ENCODE data around the gene CEACAM3. TPM values are rescaled to one million over a fixed set of nuclear protein-coding genes. Genes with fewer than 3 reads are reported as not detected.

Gene CEACAM3
- total RNA-seq, 1 donor from 2014 or later, result not detected

DNA sequence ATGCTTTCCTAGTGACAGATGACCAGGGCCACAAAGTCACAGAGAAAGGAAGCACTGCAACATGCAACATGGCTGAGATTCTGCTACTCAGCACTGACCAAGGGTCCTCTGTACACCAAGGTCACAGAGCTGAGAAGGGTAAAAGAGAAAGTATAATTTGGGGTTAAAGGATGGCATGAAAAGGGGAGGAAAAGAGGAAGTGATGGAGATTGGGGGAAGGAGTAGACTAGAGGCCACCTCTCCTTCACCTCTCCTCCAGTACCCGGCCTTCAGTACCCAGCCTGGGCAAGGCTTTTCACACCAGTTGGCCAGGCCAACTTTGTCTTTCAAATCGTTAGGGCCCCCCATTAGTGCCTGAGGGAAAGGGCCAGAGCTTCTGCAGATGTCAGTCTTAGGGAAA, 57.4 kb downstream of the CEACAM3 start:
- no peak overlapping the region for H3K4me3 Mint-ChIP-seq
- H3K9me3 Mint-ChIP-seq, result no peaks in the 10 kb centered on the region
- peaks cover 45% of the 10 kb centered on the region for H3K27me3 Mint-ChIP-seq (ENCODE audit: insufficient read depth)
- no peak overlapping the region for H3K27ac Mint-ChIP-seq
- H3K36me3 Mint-ChIP-seq (ENCODE audit: low read depth), result no peaks in the 10 kb centered on the region
- no peak for DNase-seq (ENCODE audit: low spot score)
- no peaks in the 10 kb centered on the region for H3K4me1 Mint-ChIP-seq (ENCODE audit: low read depth)
- intact Hi-C loops (cut with micrococcal nuclease), result no loop called here

DNA sequence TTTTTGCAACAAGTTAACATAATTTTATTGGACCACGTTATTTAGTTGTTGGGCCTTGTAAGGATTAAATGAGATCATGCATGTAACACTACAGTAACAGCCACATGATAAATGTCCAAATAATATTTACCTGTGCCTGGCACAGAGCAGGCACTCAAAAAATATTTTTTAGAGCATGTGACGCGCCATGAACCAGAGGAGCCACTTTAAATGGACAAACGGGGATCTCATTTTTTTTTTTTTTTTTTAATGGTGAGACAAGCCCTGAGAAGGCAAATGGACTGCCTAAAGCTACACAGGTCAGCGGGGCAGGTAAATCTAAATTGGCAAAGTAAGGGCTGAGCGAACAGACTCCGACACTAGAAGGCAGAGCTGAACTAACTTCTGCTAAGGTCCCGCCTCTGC, 62.8 kb downstream of the CEACAM3 start:
- Mint-ChIP-seq H3K9me3 (no peaks in the 10 kb centered on the region), H3K27ac (peak overlapping the region; percentile 97), H3K27me3 (ENCODE audit: insufficient read depth) (peaks cover 13% of the 10 kb centered on the region), H3K36me3 (ENCODE audit: low read depth) (peaks cover 36% of the 10 kb centered on the region), H3K4me3 (peak overlapping the region; percentile 88), H3K4me1 (ENCODE audit: low read depth) (peaks cover 34% of the 10 kb centered on the region)
- no peak for DNase-seq (ENCODE audit: low spot score)
- intact Hi-C loops (cut with micrococcal nuclease), result loop anchor here (1.0 kb wide), 5 partner anchors 25 to 383 kb away; partner anchors contain the start of genes GSK3A, RABAC1 and ZNF574

DNA sequence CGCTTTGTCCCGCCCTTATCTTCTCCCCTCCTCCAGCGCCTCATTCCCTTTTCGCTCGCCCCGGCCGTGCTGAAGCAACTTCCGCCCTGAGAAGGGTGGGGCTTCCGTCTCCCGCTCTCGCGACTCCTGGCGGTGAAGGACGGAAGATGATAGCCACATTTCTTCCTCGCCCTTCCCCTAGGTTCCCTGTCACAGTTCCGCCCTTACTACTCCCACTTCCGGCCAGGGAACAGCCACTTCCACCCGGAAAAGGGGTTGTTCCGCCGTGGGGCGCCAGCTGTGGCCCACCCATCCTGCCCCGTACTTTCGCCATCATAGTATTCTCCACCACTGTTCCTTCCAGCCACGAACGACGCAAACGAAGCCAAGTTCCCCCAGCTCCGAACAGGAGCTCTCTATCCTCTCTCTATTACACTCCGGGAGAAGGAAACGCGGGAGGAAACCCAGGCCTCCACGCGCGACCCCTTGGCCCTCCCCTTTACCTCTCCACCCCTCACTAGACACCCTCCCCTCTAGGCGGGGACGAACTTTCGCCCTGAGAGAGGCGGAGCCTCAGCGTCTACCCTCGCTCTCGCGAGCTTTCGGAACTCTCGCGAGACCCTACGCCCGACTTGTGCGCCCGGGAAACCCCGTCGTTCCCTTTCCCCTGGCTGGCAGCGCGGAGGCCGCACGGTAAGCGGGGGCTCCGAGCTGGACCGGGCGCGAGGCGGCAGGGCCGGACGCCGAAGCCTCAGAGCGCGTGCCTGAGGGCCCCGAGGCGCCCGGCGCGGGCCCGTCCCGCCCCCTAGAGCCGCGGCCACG, 63.4 kb downstream of the CEACAM3 start, which contains the start of gene RPS19:
Gene RPS19, plus strand, starts transcription at position 638 of the 801 bp plus-strand sequence. CDS start 520 bp downstream, outside the sequence.
- no peaks in the 10 kb centered on the region for H3K9me3 Mint-ChIP-seq
- peaks cover 42% of the 10 kb centered on the region for H3K36me3 Mint-ChIP-seq (ENCODE audit: low read depth)
- H3K4me3 Mint-ChIP-seq, result peak within 1 kb of the TSS; percentile 95

DNA sequence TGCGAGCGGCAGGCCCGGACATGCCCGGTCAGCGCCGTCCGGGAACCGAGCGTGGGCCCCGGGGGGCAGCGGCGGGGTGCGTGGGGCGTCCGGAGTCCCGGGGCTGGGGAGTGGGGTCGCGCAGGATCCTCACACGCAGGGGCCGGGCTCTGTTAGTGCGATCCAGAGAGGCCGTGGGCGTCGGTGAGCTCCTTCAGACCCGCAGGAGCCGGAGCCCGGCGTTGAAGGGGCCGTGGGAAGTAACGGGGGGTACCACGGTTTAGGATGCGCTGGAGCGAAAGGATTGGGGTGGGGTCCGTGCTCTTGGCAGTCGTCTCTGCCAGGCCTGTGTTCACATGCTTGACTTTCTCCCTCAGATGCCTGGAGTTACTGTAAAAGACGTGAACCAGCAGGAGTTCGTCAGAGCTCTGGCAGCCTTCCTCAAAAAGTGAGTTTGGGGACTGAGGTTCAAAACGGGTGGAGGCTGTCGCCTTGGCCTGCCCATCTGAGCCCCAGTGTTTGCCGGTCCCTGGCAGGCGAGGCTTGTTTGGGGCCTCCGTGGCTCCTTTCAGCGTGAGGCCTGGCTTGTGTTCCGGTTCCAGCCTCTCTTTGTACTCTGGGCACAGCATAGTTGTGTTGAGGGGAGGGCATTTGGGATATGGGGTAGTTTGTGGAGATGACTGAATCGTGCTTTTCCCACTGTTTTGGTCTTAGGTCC, 64.2 kb downstream of the CEACAM3 start:
- peaks cover 4% of the 10 kb centered on the region for H3K27me3 Mint-ChIP-seq (ENCODE audit: insufficient read depth)
- H3K4me3 Mint-ChIP-seq, result peak overlapping the region; percentile 95
- no peak for DNase-seq (ENCODE audit: low spot score)
- H3K36me3 Mint-ChIP-seq (ENCODE audit: low read depth), result peaks cover 46% of the 10 kb centered on the region
- peak overlapping the region; percentile 84 for H3K27ac Mint-ChIP-seq
- intact Hi-C loops (cut with micrococcal nuclease), result loop anchor here (1.0 to 2.0 kb wide), 5 partner anchors 11 to 1890 kb away; partner anchors contain the start of genes BCKDHA, EXOSC5 and PSMC4
- peaks cover 39% of the 10 kb centered on the region for H3K4me1 Mint-ChIP-seq (ENCODE audit: low read depth)
- no peaks in the 10 kb centered on the region for H3K9me3 Mint-ChIP-seq

More for the DNA sequence above, 63.4 kb downstream of the CEACAM3 start, which contains the start of gene RPS19:
- peak within 1 kb of the TSS; percentile 97 for H3K27ac Mint-ChIP-seq
- peaks cover 9% of the 10 kb centered on the region for H3K27me3 Mint-ChIP-seq (ENCODE audit: insufficient read depth)
- intact Hi-C loops (cut with micrococcal nuclease), result loop anchor here (1.0 to 2.0 kb wide), 10 partner anchors 11 to 1889 kb away; partner anchors contain the start of genes BCKDHA, EXOSC5, GSK3A and PSMC4
- peak; percentile 97 for DNase-seq (ENCODE audit: low spot score)
- peaks cover 39% of the 10 kb centered on the region for H3K4me1 Mint-ChIP-seq (ENCODE audit: low read depth)

Other genes starting within 250 kb of the CEACAM3 start
- 34.1 and 38.5 TPM in 2 replicates for gene CEACAM21, start 220.4 kb upstream of the CEACAM3 start, total RNA-seq
- gene CEACAM4, start 169.5 kb upstream of the CEACAM3 start, total RNA-seq, result not detected in 2 replicates
- gene CEACAM7, start 108.3 kb upstream of the CEACAM3 start, total RNA-seq, result not detected in 2 replicates
- gene CEACAM5, start 88.0 kb upstream of the CEACAM3 start, total RNA-seq, result not detected in 2 replicates
- gene CEACAM6, start 41.1 kb upstream of the CEACAM3 start, total RNA-seq, result not detected in 2 replicates
- gene LYPD4, start 48.1 kb downstream of the CEACAM3 start, total RNA-seq, result not detected in 2 replicates
- not detected in 2 replicates for gene DMRTC2, start 48.5 kb downstream of the CEACAM3 start, total RNA-seq
- 2,887 and 2,906 TPM in 2 replicates for gene RPS19, start 63.7 kb downstream of the CEACAM3 start, total RNA-seq
- 2.7 and 2.9 TPM in 2 replicates for gene CD79A, start 80.7 kb downstream of the CEACAM3 start, total RNA-seq
- 386 and 392 TPM in 2 replicates for gene ARHGEF1, start 86.6 kb downstream of the CEACAM3 start, total RNA-seq
- gene ERFL, start 131.9 kb downstream of the CEACAM3 start, total RNA-seq, result 3.1 TPM in 2 replicates
- 36.2 and 41.3 TPM in 2 replicates for gene RABAC1, start 162.7 kb downstream of the CEACAM3 start, total RNA-seq
- gene ATP1A3, start 197.6 kb downstream of the CEACAM3 start, total RNA-seq, result 0.93 and 1.4 TPM in 2 replicates

Data from activated T-helper 1 cell treated with anti-CD3 and anti-CD28 coated beads, Interleukin-12 subunit alpha, Interleukin-12 subunit beta, Interleukin-2, Interleukin-4 antibody, amounts not matched to agents 30 ng/mL and 10 ng/mL and 1 ng/mL, durations not matched to agents 14 hours and 24 hours and 36 hours (primary cell).